IMR-90 (cell line): ENCODE results near the gene CTNND2.

Source experiments
- MAFK ChIP-seq: IDR thresholded peaks from 2 replicates; pipeline ENCODE4 v1.6.1; 2012; ENCODE audit warnings: low read depth, low read length, improper control_type of control experiment
- TF ChIP-seq, protein P1 (sequence below): conservative IDR thresholded peaks from 2 replicates; pipeline ENCODE4 v1.5.1; 2012; ENCODE audit warnings: mild to moderate bottlenecking, low read depth, low read length, improper control_type of control experiment
- TF ChIP-seq, protein P2 (sequence below): fragments of 150-350 bp; IDR thresholded peaks from 2 replicates; pipeline ENCODE4 v1.6.1; 2016; ENCODE audit warnings: low read depth, mild to moderate bottlenecking, low read length, moderate library complexity, borderline replicate concordance

GRCh38 chr5:11310158-11310557, 594.1 kb downstream of the CTNND2 start:
- TF ChIP-seq, protein P1, sequence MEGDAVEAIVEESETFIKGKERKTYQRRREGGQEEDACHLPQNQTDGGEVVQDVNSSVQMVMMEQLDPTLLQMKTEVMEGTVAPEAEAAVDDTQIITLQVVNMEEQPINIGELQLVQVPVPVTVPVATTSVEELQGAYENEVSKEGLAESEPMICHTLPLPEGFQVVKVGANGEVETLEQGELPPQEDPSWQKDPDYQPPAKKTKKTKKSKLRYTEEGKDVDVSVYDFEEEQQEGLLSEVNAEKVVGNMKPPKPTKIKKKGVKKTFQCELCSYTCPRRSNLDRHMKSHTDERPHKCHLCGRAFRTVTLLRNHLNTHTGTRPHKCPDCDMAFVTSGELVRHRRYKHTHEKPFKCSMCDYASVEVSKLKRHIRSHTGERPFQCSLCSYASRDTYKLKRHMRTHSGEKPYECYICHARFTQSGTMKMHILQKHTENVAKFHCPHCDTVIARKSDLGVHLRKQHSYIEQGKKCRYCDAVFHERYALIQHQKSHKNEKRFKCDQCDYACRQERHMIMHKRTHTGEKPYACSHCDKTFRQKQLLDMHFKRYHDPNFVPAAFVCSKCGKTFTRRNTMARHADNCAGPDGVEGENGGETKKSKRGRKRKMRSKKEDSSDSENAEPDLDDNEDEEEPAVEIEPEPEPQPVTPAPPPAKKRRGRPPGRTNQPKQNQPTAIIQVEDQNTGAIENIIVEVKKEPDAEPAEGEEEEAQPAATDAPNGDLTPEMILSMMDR, result no peak
- TF ChIP-seq, protein P2, sequence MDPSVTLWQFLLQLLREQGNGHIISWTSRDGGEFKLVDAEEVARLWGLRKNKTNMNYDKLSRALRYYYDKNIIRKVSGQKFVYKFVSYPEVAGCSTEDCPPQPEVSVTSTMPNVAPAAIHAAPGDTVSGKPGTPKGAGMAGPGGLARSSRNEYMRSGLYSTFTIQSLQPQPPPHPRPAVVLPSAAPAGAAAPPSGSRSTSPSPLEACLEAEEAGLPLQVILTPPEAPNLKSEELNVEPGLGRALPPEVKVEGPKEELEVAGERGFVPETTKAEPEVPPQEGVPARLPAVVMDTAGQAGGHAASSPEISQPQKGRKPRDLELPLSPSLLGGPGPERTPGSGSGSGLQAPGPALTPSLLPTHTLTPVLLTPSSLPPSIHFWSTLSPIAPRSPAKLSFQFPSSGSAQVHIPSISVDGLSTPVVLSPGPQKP, result no peak
- TF ChIP-seq MAFK, result no peak
